Eye (tissue), 1 donor: Measurements from ENCODE around the gene MAP3K20.
"Not testable (repeated sequence)": the region's sequence is repeated elsewhere in the genome, so short reads cannot be mapped to it uniquely, and the experiment has no call there.

ENCODE experiments used
- DNase-seq: peaks from one replicate; pipeline ENCODE4 v3.0.0-alpha.2; 2015

Gene MAP3K20

DNA sequence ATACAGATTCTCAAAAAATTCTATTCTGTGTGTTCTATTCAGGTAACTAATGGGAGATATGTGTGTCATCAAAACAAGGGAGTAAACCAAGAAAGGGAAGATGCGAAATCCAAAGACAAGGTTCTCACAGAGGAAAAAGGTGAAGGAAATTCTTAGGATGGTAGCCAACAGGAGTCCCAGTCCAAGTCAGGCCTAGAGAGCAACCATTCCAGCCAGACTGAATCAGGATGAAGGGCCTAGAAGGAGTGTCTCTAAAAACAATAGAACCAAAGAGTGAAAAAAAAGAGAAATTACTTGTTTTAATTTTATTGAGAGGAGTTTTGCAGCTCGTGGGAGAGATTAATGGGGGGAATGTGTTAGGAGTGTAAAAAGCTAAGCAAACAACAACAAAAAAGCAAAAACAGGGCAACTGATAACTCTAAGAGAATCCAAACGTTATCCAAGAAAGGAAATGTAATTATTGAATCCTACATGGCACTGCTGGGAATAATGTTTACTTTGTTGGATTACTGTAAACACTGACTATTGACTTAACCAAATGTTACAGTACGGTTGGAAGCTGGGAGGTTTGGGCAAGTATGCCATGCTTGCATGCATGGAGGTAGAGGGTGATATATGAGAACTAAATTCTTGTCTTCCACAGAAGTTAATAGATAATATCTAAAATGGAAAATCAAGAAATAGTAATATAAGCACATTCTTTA, 12.3 kb downstream of the MAP3K20 start:
- no peak for DNase-seq

GRCh38 chr2:173090276-173090877, 14.7 kb downstream of the MAP3K20 start:
- DNase-seq, result peak; percentile 19

DNA sequence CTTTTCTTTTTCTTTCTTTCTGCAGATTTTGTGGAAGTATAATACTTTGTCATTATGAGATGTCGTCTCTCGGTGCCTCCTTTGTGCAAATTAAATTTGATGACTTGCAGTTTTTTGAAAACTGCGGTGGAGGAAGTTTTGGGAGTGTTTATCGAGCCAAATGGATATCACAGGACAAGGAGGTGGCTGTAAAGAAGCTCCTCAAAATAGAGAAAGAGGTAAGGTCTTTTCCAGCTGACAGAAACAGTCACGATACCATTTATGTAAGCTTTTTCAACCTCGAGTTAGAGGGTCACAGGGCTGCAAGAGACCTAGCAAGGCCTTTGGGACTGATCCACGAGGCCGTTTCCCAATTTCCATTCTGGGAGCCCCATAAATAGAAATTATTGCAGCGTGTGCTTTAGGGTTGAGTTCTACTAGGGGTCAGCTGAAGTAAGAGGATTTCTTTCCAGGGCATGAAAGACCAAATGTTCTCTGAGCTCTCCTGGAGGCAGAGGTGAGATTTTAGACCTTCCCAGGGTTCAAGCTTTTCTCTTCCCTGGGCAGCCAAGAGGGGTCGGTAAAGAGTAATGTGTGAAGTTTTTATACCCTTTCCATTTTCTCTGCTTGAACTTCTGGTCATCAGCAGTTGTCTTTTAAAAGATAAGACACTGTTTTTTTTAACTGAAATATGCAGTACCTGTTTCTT, 15.5 kb downstream of the MAP3K20 start:
- DNase-seq, result no peak

DNA sequence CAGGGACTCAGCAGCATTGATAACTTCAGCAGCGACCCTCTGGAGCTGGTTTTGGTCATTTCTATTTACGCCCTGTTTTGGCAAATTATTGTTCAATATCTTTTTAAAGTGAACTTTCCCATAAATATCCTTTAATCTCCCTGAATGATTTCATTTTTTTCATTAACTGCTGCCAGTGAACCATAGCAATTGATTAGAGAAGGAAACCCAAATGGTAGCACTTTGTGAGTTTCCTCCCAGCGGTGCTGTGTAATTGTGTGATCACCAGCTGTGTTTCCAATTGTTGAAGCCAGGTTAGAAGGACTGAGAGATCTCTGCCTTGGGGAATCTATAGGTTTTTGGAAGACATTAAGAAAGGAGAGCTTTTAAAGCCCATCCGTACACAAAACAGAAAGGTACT, 16.3 kb downstream of the MAP3K20 start:
- DNase-seq, result no peak

GRCh38 chr2:173092844-173093402, 17.3 kb downstream of the MAP3K20 start:
- DNase-seq, result no peak

GRCh38 chr2:173093617-173094016, 18.0 kb downstream of the MAP3K20 start:
- DNase-seq, result not testable (repeated sequence)

- DNase-seq, result no peak
Measured at GRCh38 chr2:173094731-173095130, 19.1 kb downstream of the MAP3K20 start.

DNA sequence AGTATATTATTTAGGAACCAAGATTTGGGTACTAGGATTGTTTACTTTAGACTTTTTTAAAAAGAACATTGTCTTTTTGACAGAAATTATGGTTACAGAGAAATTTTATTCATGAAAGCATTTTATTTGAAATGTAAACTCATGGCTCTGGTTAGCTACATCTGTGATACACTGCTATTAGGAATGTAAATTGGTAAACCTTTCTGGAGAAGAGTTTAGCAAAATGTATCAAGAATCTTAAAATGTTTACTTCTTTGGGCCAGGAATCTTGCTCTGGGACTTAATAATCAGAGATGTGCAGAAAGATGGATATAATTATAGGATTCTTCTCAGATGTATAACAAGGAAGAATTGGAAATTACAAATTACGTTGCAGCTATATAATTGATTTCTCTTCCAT, 19.7 kb downstream of the MAP3K20 start:
- no peak for DNase-seq

GRCh38 chr2:173099271-173099670, 23.6 kb downstream of the MAP3K20 start:
- no peak for DNase-seq

GRCh38 chr2:173099804-173100203, 24.2 kb downstream of the MAP3K20 start:
- DNase-seq, result no peak

- no peak for DNase-seq
Measured at GRCh38 chr2:173101687-173102086, 26.0 kb downstream of the MAP3K20 start.

DNA sequence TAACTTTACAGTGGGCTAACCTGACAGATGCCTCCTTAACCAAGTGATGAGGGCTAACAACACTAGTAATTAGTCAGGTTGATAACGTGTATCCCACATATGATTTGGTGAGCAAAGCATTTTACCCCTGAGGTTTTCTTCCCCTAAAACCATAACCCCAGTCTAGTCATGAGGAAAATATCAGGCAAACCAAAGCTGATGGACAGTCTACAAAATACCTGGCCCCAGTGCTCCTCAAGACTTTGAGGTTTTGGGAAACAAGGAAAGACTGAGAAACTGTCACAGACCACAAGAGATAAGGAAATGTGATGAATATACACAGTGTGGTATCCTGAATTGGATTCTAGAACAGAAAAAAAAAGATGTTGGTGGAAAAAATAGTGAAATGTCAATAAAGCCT, 28.5 kb downstream of the MAP3K20 start:
- no peak for DNase-seq

GRCh38 chr2:173106959-173107628, 31.4 kb downstream of the MAP3K20 start:
- no peak for DNase-seq

DNA sequence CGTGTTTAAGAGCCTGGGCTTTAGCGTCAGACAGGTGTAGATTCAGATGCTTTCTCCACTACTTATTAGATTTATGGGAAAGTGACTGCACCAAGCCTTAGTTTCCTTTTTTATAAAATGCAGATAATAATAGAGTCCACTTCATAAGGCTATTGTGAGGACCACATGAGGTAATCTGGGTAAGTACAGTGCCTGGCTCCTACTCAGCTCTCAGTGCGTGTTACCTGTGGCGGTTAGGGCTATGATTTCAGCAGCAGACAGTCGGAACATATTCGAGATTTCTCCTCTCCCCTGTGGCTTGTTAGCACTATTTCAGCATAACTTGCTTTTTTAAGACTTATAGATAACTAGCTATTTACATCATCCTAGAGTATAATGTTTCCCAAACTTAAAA, 32.0 kb downstream of the MAP3K20 start:
- DNase-seq, result no peak

DNA sequence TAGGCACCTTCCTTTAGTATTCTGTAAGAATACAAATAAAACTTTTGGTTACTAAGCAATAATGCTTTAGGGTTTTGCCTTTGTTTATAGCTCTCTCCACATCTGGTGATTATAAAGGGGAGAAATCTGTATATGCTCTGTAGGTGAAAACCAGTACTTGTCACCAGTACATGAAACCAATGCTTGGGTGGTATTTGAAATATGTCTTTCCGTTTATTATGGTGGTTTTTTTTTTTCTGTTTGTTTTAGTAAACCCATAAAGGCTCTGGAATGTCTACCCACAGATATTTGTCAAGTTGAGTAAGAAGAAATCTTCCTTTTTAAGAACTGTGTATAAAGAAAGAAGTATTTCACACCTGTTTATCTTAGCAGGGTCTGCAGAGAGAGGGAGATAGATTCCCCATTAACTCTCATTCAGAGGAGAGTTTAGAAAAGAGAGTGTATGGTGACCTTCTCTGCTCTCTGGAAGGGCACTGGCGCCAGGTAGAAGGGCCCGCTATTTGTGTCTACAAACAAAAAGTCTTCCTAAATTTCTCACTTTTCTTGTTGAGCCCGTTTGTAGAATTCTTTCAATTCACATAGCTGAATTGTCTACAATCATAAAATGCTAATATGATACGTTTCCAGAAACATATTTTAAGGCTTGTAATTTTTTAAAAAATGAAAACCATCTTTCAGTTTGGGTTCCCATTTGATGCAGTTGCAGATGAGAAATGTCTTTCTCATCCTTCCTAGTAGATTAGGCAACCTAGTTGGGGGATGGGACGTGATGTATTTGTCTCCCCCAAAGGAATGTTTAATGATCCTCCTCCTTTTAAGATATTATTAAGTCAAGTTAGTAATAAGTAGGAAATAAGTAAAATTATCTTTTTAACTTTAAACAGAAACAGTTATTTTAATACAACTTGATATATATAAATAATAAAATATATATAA, 33.9 kb downstream of the MAP3K20 start:
- DNase-seq, result peak; percentile 42

DNA sequence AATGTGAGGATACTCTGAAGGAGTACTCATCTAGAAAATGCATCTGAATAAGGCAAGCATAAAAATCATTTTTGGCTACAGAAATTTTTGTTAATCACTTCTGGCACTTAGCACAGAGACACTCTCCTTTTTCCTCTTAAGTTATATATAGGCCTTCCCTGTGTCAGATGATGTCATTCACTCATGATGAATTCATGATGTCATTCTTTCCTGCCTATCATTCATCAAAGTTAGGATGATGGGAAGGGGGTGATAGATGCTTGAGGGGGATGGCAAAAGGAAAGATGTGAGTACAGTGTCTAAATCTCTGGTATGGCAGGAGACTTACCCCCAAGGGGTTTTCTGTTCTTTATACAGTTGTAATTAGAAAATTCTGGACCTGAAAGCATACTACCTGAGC, 42.0 kb downstream of the MAP3K20 start:
- no peak for DNase-seq

DNA sequence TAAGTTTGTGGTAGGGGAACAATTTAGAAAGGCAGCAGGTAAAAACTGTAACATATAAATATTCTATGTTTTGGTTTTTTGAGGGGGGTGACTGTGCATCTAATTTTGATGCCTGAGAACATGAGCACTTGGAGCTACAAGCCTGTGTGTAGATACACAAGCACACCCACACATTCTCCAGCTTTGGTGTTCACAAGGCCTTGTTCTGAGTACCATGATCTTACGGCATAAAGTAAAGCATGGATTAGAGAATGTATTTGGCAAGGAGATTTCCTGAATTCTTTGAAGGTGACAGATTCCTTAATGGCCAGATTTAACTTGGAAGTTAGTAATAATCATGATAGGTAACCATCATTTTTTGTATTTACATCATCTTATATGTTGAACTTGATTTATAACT, 42.7 kb downstream of the MAP3K20 start:
- no peak for DNase-seq

DNA sequence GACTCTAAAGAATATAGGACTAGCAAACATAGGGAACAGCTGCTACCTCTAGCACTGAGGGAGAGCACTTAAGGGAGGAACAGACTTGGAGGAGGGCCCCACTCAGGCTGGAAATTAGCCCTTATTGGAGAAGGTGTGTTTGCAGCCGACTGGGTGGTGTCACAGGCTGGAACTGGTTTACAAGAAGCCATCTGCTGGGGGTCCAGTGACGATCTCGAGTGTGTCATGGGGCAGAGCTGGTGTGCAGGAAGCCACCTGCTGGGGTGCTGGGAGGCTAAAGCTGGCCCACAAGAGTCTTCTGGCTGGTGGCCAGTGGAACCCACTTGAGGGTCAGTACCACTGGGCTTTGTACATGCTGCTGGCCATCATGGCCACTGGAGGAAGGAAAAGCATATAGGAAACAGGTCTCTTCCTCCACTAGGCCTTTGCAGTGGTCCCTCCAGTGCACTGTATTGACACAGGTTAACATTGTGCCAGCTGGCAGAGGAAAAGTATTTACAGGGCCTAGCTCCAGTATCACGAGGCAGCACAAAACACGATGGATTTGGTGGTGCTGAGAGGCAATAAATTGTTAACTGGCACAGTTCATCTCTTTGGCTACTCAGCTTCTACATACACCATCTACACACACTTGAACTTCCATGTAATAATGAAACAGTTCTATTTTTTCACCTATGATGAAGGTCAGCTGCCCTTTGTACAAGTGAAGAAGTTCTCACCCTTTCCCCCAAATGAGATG, 43.6 kb downstream of the MAP3K20 start:
- DNase-seq, result no peak

DNA sequence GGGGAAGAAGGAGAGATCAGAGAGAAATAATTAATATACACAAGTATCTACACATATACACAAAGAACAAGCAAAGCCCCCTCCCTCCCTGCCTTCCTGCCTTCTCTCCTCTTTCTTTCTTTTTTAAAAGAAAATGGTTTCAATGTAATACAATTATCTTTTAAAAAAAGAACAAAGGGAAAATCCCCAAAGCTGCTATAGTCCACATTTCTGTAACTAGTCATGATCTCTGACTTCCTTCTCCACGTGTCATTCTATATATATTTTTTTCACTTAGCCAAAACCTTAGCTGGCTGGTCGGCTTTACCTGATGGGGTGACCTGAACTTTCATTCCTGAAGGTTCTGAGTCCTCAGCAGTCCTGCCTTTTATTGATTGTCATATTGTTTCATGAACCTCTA, 44.3 kb downstream of the MAP3K20 start:
- no peak for DNase-seq

- DNase-seq, result no peak
Measured at GRCh38 chr2:173122936-173123335, 47.3 kb downstream of the MAP3K20 start.

- DNase-seq, result no peak
Measured at GRCh38 chr2:173124441-173124840, 48.8 kb downstream of the MAP3K20 start.

- no peak for DNase-seq
Measured at GRCh38 chr2:173126819-173127218, 51.2 kb downstream of the MAP3K20 start.
